GM23338 (cell line): ENCODE results near the gene RBM34.

Experiments used
- CREB1 ChIP-seq: fragments of 250-450 bp; sonication (Bioruptor Pico); IDR thresholded peaks from 2 replicates; pipeline ENCODE4 v1.5.0; 2020; ENCODE audit warnings: low read depth, mild to moderate bottlenecking, moderate library complexity
- EZH2 ChIP-seq: fragments of 200-600 bp; sonication (generic); IDR thresholded peaks from one replicate; pipeline ENCODE4 v1.8.0; 2017; ENCODE audit warnings: antibody characterized with exemption, mild to moderate bottlenecking, low read depth; ENCODE audit not compliant: unreplicated experiment
- JUNB ChIP-seq: IDR thresholded peaks from one replicate; pipeline ENCODE4 v1.6.1; 2016; ENCODE audit warnings: antibody characterized with exemption; ENCODE audit not compliant: unreplicated experiment
- POLR2AphosphoS5 ChIP-seq: IDR thresholded peaks from 2 replicates; pipeline ENCODE4 v1.6.1; 2016; ENCODE audit warnings: antibody characterized with exemption, low read depth
- ZNF331 ChIP-seq: fragments of 250-450 bp; sonication (Bioruptor Pico); IDR thresholded peaks from 2 replicates; pipeline ENCODE4 v1.5.0; 2020; ENCODE audit warnings: low read depth, mild to moderate bottlenecking, moderate library complexity
- TF ChIP-seq, protein P1 (sequence below), 2 experiments: fragments of 200-600 bp in 1 of 2; sonication (generic) in 1 of 2; conservative IDR thresholded peaks; 2 replicates each; pipeline versions ENCODE4 v1.5.1 to v1.6.1; 2016 to 2017; ENCODE audit warnings: antibody characterized with exemption in 2 of 2, low read depth in 2 of 2, mild to moderate bottlenecking in 2 of 2, moderate library complexity in 1 of 2
- TF ChIP-seq, protein P2 (sequence below): fragments of 250-450 bp; sonication (Bioruptor Pico); IDR thresholded peaks from 2 replicates; pipeline ENCODE4 v1.5.0; 2020; ENCODE audit warnings: mild to moderate bottlenecking, moderate library complexity

DNA sequence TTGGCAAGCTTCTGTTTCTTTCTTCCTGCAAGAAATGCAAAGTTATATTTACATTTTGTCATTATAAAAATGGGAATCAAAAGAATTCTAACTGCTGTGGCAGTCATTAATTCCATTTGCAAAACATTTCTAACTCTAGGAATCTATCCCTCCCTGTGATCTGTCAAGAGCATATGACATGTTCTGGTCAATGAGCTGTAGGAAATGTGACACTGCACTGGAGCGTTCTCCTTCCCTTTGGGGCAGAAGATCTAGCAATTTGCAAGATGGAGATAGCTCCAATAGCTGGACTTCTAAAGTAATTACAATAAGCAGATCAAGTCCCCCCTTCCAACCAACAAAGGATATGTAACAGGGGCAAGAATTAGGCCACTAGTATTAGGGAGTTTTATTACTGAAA lies 38.7 kb downstream of the RBM34 start:
- no peak for TF ChIP-seq EZH2
- TF ChIP-seq POLR2AphosphoS5 = no peak
- TF ChIP-seq, protein P1, sequence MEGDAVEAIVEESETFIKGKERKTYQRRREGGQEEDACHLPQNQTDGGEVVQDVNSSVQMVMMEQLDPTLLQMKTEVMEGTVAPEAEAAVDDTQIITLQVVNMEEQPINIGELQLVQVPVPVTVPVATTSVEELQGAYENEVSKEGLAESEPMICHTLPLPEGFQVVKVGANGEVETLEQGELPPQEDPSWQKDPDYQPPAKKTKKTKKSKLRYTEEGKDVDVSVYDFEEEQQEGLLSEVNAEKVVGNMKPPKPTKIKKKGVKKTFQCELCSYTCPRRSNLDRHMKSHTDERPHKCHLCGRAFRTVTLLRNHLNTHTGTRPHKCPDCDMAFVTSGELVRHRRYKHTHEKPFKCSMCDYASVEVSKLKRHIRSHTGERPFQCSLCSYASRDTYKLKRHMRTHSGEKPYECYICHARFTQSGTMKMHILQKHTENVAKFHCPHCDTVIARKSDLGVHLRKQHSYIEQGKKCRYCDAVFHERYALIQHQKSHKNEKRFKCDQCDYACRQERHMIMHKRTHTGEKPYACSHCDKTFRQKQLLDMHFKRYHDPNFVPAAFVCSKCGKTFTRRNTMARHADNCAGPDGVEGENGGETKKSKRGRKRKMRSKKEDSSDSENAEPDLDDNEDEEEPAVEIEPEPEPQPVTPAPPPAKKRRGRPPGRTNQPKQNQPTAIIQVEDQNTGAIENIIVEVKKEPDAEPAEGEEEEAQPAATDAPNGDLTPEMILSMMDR (conservative IDR thresholded peaks at IDR 0.05; ENCODE audit: low read depth in 2 of 2) = no peak
- TF ChIP-seq, protein P2, sequence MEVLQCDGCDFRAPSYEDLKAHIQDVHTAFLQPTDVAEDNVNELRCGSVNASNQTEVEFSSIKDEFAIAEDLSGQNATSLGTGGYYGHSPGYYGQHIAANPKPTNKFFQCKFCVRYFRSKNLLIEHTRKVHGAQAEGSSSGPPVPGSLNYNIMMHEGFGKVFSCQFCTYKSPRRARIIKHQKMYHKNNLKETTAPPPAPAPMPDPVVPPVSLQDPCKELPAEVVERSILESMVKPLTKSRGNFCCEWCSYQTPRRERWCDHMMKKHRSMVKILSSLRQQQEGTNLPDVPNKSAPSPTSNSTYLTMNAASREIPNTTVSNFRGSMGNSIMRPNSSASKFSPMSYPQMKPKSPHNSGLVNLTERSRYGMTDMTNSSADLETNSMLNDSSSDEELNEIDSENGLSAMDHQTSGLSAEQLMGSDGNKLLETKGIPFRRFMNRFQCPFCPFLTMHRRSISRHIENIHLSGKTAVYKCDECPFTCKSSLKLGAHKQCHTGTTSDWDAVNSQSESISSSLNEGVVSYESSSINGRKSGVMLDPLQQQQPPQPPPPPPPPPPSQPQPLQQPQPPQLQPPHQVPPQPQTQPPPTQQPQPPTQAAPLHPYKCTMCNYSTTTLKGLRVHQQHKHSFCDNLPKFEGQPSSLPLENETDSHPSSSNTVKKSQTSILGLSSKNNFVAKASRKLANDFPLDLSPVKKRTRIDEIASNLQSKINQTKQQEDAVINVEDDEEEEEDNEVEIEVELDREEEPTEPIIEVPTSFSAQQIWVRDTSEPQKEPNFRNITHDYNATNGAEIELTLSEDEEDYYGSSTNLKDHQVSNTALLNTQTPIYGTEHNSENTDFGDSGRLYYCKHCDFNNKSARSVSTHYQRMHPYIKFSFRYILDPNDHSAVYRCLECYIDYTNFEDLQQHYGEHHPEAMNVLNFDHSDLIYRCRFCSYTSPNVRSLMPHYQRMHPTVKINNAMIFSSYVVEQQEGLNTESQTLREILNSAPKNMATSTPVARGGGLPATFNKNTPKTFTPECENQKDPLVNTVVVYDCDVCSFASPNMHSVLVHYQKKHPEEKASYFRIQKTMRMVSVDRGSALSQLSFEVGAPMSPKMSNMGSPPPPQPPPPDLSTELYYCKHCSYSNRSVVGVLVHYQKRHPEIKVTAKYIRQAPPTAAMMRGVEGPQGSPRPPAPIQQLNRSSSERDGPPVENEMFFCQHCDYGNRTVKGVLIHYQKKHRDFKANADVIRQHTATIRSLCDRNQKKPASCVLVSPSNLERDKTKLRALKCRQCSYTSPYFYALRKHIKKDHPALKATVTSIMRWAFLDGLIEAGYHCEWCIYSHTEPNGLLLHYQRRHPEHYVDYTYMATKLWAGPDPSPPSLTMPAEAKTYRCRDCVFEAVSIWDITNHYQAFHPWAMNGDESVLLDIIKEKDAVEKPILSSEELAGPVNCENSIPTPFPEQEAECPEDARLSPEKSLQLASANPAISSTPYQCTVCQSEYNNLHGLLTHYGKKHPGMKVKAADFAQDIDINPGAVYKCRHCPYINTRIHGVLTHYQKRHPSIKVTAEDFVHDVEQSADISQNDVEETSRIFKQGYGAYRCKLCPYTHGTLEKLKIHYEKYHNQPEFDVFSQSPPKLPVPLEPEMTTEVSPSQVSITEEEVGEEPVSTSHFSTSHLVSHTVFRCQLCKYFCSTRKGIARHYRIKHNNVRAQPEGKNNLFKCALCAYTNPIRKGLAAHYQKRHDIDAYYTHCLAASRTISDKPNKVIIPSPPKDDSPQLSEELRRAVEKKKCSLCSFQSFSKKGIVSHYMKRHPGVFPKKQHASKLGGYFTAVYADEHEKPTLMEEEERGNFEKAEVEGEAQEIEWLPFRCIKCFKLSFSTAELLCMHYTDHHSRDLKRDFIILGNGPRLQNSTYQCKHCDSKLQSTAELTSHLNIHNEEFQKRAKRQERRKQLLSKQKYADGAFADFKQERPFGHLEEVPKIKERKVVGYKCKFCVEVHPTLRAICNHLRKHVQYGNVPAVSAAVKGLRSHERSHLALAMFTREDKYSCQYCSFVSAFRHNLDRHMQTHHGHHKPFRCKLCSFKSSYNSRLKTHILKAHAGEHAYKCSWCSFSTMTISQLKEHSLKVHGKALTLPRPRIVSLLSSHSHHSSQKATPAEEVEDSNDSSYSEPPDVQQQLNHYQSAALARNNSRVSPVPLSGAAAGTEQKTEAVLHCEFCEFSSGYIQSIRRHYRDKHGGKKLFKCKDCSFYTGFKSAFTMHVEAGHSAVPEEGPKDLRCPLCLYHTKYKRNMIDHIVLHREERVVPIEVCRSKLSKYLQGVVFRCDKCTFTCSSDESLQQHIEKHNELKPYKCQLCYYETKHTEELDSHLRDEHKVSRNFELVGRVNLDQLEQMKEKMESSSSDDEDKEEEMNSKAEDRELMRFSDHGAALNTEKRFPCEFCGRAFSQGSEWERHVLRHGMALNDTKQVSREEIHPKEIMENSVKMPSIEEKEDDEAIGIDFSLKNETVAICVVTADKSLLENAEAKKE = no peak
- no peak for TF ChIP-seq CREB1
- TF ChIP-seq JUNB = no peak
- no peak for TF ChIP-seq ZNF331 (CRISPR knock-in tag)
